Liver (tissue), 9 donors: ENCODE results near the gene ZNF484. TPM values are rescaled to one million over a fixed set of nuclear protein-coding genes. Genes with fewer than 3 reads are reported as not detected.
A peak's percentile ranks its signal among the peaks of the same experiment; 100 is the strongest.

Experiments
- DNase-seq: peaks from one replicate; pipeline ENCODE4 v3.0.0-alpha.2; 2017; ENCODE audit warnings: low spot score
- H3K27ac ChIP-seq, 2 donors: one replicate each; pipeline ENCODE4 v1.7.0; 2013; ENCODE audit warnings: inconsistent platforms in 2 of 2, low read length in 2 of 2, control low read depth in 1 of 2, low read depth in 1 of 2, mild to moderate bottlenecking in 1 of 2
- H3K27me3 ChIP-seq, 4 donors: one replicate each; pipeline versions ENCODE4 v1.6.1 to v1.7.0; 2013; ENCODE audit warnings: low read length in 3 of 4, inconsistent platforms in 1 of 4, mild to moderate bottlenecking in 1 of 4, moderate library complexity in 1 of 4; ENCODE audit not compliant: control insufficient read depth in 4 of 4, insufficient read depth in 4 of 4
- H3K36me3 ChIP-seq, 4 donors: one replicate each; pipeline versions ENCODE4 v1.6.1 to v1.7.0; 2013; ENCODE audit warnings: low read length in 3 of 4, mild to moderate bottlenecking in 3 of 4, low read depth in 1 of 4, moderate library complexity in 1 of 4; ENCODE audit not compliant: control insufficient read depth in 4 of 4, insufficient read depth in 3 of 4
- H3K4me1 ChIP-seq, 4 donors: one replicate each; pipeline versions ENCODE4 v1.6.1 to v1.7.0; 2013; ENCODE audit warnings: low read length in 3 of 4, mild to moderate bottlenecking in 3 of 4, moderate library complexity in 1 of 4; ENCODE audit not compliant: control insufficient read depth in 4 of 4, insufficient read depth in 4 of 4
- H3K4me3 ChIP-seq, 3 donors: one replicate each; pipeline versions ENCODE4 v1.6.1 to v1.7.0; 2013; ENCODE audit warnings: low read length in 3 of 3, control low read depth in 1 of 3, low read depth in 1 of 3, mild to moderate bottlenecking in 1 of 3
- H3K9ac ChIP-seq, 2 donors: one replicate each; pipeline ENCODE4 v1.7.0; 2013; ENCODE audit warnings: low read length in 2 of 2, mild to moderate bottlenecking in 2 of 2, moderate library complexity in 2 of 2, control low read depth in 1 of 2, low read depth in 1 of 2
- H3K9me3 ChIP-seq, 4 donors: one replicate each; pipeline versions ENCODE4 v1.6.1 to v1.7.0; 2013; ENCODE audit warnings: low read length in 3 of 4; ENCODE audit not compliant: control insufficient read depth in 4 of 4
- ATF3 ChIP-seq: IDR thresholded peaks from 2 replicates; pipeline ENCODE4 v1.6.1; 2016; ENCODE audit warnings: antibody characterized with exemption
- CTCF ChIP-seq: fragments of 150-350 bp; IDR thresholded peaks from 2 replicates; pipeline ENCODE4 v1.5.1; 2017; ENCODE audit warnings: improper control_type of control experiment, low read depth, low read length; ENCODE audit not compliant: missing input control
- EGR1 ChIP-seq, 2 donors: IDR thresholded peaks; 2 replicates each; pipeline ENCODE4 v1.6.1; 2016 to 2018; ENCODE audit warnings: antibody characterized with exemption in 2 of 2, low read depth in 2 of 2
- FOXA1 ChIP-seq: IDR thresholded peaks from 2 replicates; pipeline ENCODE4 v1.6.1; 2016; ENCODE audit warnings: antibody characterized with exemption
- FOXA2 ChIP-seq: IDR thresholded peaks from 2 replicates; pipeline ENCODE4 v1.6.1; 2016; ENCODE audit warnings: antibody characterized with exemption
- GABPA ChIP-seq, 2 donors: IDR thresholded peaks in 1 of 2; conservative IDR thresholded peaks in 1 of 2; 2 replicates each; pipeline ENCODE4 v1.6.1; 2016; ENCODE audit warnings: antibody characterized with exemption in 2 of 2, mild to moderate bottlenecking in 1 of 2, moderate library complexity in 1 of 2
- HNF4A ChIP-seq, 2 donors: conservative IDR thresholded peaks; 2 replicates each; pipeline ENCODE4 v1.6.1; 2016; ENCODE audit warnings: antibody characterized with exemption in 2 of 2, mild to moderate bottlenecking in 2 of 2
- HNF4G ChIP-seq: IDR thresholded peaks from 2 replicates; pipeline ENCODE4 v1.6.1; 2016; ENCODE audit warnings: antibody characterized with exemption
- JUND ChIP-seq, 2 donors: IDR thresholded peaks; 2 replicates each; pipeline ENCODE4 v1.6.1; 2016; ENCODE audit warnings: antibody characterized with exemption in 2 of 2
- MAX ChIP-seq: IDR thresholded peaks from 2 replicates; pipeline ENCODE4 v1.6.1; 2016; ENCODE audit warnings: antibody characterized with exemption
- NR2F2 ChIP-seq: IDR thresholded peaks from 2 replicates; pipeline ENCODE4 v1.6.1; 2016; ENCODE audit warnings: antibody characterized with exemption
- RAD21 ChIP-seq, 2 donors: IDR thresholded peaks; 2 replicates each; pipeline ENCODE4 v1.6.1; 2016; ENCODE audit warnings: antibody characterized with exemption in 2 of 2, mild to moderate bottlenecking in 2 of 2
- REST ChIP-seq: IDR thresholded peaks from 2 replicates; pipeline ENCODE4 v1.6.1; 2016; ENCODE audit warnings: antibody characterized with exemption, mild to moderate bottlenecking
- RXRA ChIP-seq, 2 donors: IDR thresholded peaks; 2 replicates each; pipeline ENCODE4 v1.6.1; 2017 to 2018; ENCODE audit warnings: antibody characterized with exemption in 2 of 2, mild to moderate bottlenecking in 1 of 2
- SP1 ChIP-seq: IDR thresholded peaks from 2 replicates; pipeline ENCODE4 v1.6.1; 2018; ENCODE audit warnings: antibody characterized with exemption, mild to moderate bottlenecking
- TAF1 ChIP-seq: conservative IDR thresholded peaks from 2 replicates; pipeline ENCODE4 v1.6.1; 2016; ENCODE audit warnings: antibody characterized with exemption, mild to moderate bottlenecking
- YY1 ChIP-seq: IDR thresholded peaks from 2 replicates; pipeline ENCODE4 v1.6.1; 2016; ENCODE audit warnings: antibody characterized with exemption, mild to moderate bottlenecking
- ZBTB33 ChIP-seq: IDR thresholded peaks from 2 replicates; pipeline ENCODE4 v1.6.1; 2016; ENCODE audit warnings: antibody characterized with exemption
- WGBS: extraction: QIAGEN DNeasy Blood & Tissue Kit; methylation state at CpG from one replicate; pipeline ENCODE4 v1.1.7; 2013; 5-methylcytosine and 5-hydroxymethylcytosine counted together
- polyA plus RNA-seq, 2 donors: library from polyadenylated mRNA; stranded (reverse) in 1 of 2; unstranded in 1 of 2; fragments of 200-250 nt in 1 of 2; fragments of >200 nt in 1 of 2; fragmentation: Nextera tagmentation in 1 of 2; extraction: Ambion mirVana in 1 of 2; gene quantifications; one replicate each; pipeline versions ENCODE4 v1.2.1 to v1.2.3, GENCODE V29; 2013 to 2015
- total RNA-seq, 2 donors: library from RNA; depleted of rRNA; stranded (reverse); fragments of >200 nt; gene quantifications; one replicate each; pipeline ENCODE4 v1.2.3, GENCODE V29; 2014
- donor health status: healthy.
- donor health status: healthy.
- donor health status: healthy.
- donor health status: healthy.
- donor health status: healthy.

The ZNF484 gene
- total and polyA plus RNA-seq, 4 donors = 0.83 to 7.2 (median 3.7) TPM

- TF ChIP-seq NR2F2 (no peak), CTCF (no peak), MAX (no peak), ATF3 (no peak), EGR1 (IDR thresholded peaks at IDR 0.05; ENCODE audit: low read depth in 2 of 2) (no peak), HNF4A (conservative IDR thresholded peaks at IDR 0.05) (no peak), REST (no peak), JUND (IDR thresholded peaks at IDR 0.05) (no peak), GABPA (IDR thresholded peaks at IDR 0.05 in 1 of 2, conservative IDR thresholded peaks at IDR 0.05 in 1 of 2) (no peak), SP1 (no peak), FOXA1 (no peak), HNF4G (no peak), ZBTB33 (no peak), RAD21 (IDR thresholded peaks at IDR 0.05) (no peak), TAF1 (no peak), RXRA (IDR thresholded peaks at IDR 0.05) (no peak), YY1 (no peak), FOXA2 (no peak)
- 2% methylated on average over 60 of the region's 60 CpGs for WGBS
- H3K9ac ChIP-seq = no peak overlapping the region
- peak; percentile 56 for DNase-seq
- peak overlapping the region in 1 of 3 donors; percentile 41 for H3K4me3 ChIP-seq
- H3K4me1 ChIP-seq = peaks cover 6 to 19% (median 11%) of the 10 kb centered on the region in 4 donors
- H3K27me3 ChIP-seq = peaks cover 5 to 23% (median 13%) of the 10 kb centered on the region in 4 donors
- H3K9me3 ChIP-seq = no peaks in the 10 kb centered on the region
- no peaks in the 10 kb centered on the region for H3K36me3 ChIP-seq
- no peak overlapping the region for H3K27ac ChIP-seq
These were observed 68.9 kb downstream of the ZNF484 start for GRCh38 chr9:92808726-92809451.
